ENCODE results near the gene LMAN2.
A peak's percentile ranks its signal among the peaks of the same experiment; 100 is the strongest.

Gene LMAN2

GRCh38 chr5:177314376-177315342, 36.8 kb downstream of the LMAN2 start:
- TF ChIP-seq CTCF (IDR thresholded peaks at IDR 0.05; ENCODE audit: extremely low read depth, missing control alignments) = no peak
- no peak for DNase-seq (ENCODE audit: low spot score)

- no peak for DNase-seq (ENCODE audit: low spot score)
- no peak for TF ChIP-seq CTCF (IDR thresholded peaks at IDR 0.05; ENCODE audit: extremely low read depth, missing control alignments)
These were observed 37.8 kb downstream of the LMAN2 start for GRCh38 chr5:177313561-177314259.

GRCh38 chr5:177312649-177313181, 38.8 kb downstream of the LMAN2 start:
- no peak for DNase-seq (ENCODE audit: low spot score)
- TF ChIP-seq CTCF (IDR thresholded peaks at IDR 0.05; ENCODE audit: extremely low read depth, missing control alignments) = peak; percentile 23

- DNase-seq (ENCODE audit: low spot score) = peak; percentile 97
These were observed 39.5 kb downstream of the LMAN2 start, which contains the start of gene MXD3 for GRCh38 chr5:177311723-177312648. Gene MXD3, minus strand, starts transcription at chr5:177311898. Its CDS starts 68 bp downstream, at chr5:177311830.

GRCh38 chr5:177311392-177311722, 40.1 kb downstream of the LMAN2 start:
- no peak for TF ChIP-seq CTCF (IDR thresholded peaks at IDR 0.05; ENCODE audit: extremely low read depth, missing control alignments)
- DNase-seq (ENCODE audit: low spot score) = no peak

More at GRCh38 chr5:177311723-177312648, 39.5 kb downstream of the LMAN2 start, which contains the start of gene MXD3:
- no peak for TF ChIP-seq CTCF (IDR thresholded peaks at IDR 0.05; ENCODE audit: extremely low read depth, missing control alignments)

- no peak for DNase-seq (ENCODE audit: low spot score)
- no peak for TF ChIP-seq CTCF (IDR thresholded peaks at IDR 0.05; ENCODE audit: extremely low read depth, missing control alignments)
These were observed 40.6 kb downstream of the LMAN2 start for GRCh38 chr5:177310757-177311391.
